Ramos (cell line): ENCODE measurements around the gene GSG1L.

Experiments used
- in situ Hi-C: fragments of 300-500 bp; cut with MboI; formaldehyde crosslinking; loops from one replicate; pipeline ENCODE4 v1.14.3; 2022; ENCODE audit warnings: low sequenced_read_pairs; ENCODE audit not compliant: unreplicated experiment

GSG1L gene

DNA sequence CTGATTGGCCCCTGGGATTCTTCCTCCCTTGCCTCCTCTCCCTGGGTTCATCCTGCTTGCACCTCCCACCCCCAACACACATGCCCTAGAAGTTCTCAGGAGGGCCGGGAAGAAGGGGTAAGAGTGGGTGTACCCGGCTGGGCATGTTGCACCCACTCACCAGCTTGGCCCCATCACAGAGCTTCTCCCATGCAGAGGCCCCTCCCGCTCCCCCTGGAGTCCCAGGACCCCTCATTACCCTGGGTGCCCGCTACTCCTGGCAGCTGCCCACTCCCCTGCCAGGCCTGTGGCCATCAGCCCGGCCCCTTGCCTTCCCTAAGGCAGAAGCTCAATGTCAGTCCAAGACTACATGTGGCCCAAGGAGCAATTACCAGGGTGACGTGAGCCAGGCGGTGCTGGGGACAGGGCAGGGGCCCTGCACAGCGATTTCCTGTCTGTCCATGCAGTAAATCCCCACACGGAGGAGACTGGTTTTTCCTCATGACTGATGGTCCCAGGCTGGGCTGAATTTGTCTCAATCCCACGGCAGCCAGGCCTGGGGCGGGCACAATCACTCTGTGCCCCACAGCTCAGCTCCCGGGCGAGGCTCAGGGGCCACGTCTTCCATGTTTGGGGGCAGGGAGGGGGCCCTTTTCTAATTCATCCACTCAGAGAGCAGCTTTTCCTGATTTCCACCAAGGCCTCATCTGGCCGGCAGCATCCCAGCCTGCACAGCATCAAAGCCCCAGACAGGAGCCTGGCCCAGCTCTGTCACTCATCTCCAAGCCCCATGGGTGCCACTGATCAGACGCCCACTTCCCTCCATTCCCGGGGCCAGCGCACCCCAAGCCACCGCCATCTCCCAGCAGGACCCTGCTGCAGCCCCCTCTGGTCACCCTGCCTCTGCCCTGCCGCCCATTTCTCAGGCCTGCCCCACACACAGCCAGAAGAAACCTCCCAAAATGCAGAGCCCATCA lies 278.9 kb downstream of the GSG1L start:
- in situ Hi-C loops, result no loop called here

GRCh38 chr16:27781981-27782880 lies 281.3 kb downstream of the GSG1L start:
- in situ Hi-C loops, result no loop called here

GRCh38 chr16:27781195-27781524 lies 282.4 kb downstream of the GSG1L start:
- in situ Hi-C loops, result no loop called here

DNA sequence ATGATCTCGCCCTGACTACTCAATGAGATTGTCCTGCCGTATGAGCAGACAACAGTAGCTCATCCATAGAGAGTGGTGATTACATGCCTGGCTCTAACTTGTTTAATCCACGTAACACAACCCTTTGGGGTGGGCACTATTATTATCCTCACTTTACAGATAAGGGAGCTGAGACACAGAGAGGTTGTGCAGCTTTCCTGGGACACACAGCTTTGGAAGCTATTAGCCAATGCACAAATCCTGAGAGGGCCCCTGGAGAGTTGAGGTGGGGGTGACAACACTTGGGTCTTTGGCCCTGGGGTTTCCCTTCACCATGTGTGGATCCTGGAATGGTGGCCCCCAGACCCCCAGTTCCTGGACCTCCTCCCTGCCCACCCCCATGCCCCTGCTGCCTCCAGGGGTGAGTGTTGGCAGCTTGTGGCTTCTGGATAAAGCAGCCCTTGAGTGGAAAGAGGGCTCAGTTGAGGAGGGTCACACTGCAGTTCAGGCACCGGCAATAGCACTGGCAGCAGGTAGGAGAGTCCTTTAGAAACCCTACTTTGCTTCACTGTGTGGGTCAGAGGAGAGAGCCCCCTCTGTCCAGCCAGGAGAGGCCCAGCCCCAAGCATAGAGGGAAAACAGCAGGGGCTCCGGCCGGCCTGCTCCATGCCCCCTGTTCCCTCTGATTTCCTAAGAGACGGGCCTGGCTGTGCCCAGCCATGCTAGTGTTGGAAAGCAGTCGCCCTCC lies 282.9 kb downstream of the GSG1L start:
- in situ Hi-C loops, result no loop called here

DNA sequence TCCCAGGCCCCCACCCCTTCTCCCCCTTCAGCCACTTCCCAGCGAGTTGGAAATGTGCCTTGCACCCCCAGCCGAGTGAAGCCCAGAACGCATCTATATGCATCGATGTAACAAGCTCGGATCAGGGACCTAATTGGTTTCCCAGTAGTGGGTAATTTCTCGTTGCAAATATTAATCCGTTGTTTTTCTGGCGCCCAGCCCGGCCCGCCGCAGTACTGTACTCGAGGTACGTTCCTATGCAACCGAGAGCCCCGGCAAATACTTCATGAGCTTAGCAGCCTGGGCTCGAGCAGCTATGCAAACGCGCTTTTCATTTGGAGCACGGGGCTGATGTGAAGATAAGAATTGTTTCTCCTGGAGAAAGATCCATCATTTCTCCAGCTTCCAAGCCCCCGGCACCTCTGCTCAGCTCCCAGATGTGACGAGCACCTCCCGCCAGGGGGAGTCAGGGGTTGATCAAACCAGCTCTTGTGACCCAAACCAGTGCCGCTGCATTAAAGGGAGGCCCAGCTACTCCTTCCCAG lies 283.8 kb downstream of the GSG1L start:
- in situ Hi-C loops, result no loop called here

- in situ Hi-C loops, result no loop called here
These were observed 284.5 kb downstream of the GSG1L start for GRCh38 chr16:27778926-27779570.

- in situ Hi-C loops, result no loop called here
These were observed 285.2 kb downstream of the GSG1L start for GRCh38 chr16:27778171-27778925.

GRCh38 chr16:27777527-27777926 lies 286.0 kb downstream of the GSG1L start:
- in situ Hi-C loops, result no loop called here

DNA sequence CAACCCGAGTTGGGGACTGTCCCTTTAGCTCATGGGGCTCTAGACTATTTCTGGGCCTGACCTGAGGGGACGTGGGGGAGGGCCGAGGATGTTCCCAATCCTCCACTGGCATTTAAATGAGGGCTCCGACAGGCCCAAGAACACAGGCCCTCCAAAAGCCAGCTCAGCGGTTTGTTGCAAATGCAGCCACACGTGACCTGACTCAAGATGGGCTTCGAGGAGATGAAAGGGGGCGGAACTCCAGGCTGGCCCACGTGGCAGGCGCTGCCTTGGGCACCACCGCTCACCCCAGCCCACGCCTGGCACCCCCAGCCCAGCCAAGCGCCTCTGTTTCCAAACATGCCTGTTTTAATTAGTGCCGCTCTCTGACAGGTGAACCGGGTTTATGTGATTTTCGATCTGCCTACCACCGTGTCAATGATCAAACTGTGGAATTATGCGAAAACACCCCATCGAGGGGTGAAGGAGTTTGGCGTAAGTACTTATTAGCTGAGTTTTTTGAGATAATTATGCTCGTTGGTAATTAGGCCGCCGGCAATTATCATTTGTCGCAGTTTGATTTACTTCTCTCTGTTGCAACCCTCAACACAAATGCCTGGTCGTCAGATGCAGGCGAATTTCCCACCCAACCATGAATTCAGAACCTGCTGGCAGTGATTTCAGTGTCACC lies 286.8 kb downstream of the GSG1L start:
- in situ Hi-C loops, result no loop called here

- in situ Hi-C loops, result no loop called here
These were observed 288.3 kb downstream of the GSG1L start for GRCh38 chr16:27775254-27775653.

DNA sequence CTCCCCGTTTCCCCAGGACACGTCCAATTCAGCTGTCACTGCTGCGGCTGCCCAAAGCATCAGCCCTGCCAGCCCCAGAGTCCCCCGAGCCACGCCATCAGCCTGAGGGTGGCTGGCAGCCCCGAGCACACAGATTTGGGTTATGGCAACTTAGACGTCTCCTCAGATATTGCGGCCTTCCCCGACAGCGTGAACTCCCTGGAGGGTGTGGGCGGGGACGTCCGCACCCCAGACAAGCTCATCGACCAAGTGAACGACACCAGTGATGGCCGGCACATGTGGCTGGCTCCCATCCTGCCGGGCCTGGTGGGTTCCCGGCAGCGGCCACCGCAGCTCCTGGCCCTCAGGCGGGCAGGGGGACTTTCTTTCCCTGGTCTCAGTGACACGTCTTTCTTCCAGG lies 288.7 kb downstream of the GSG1L start:
- in situ Hi-C loops, result no loop called here

- in situ Hi-C loops, result no loop called here
These were observed 290.2 kb downstream of the GSG1L start for GRCh38 chr16:27773344-27773743.

DNA sequence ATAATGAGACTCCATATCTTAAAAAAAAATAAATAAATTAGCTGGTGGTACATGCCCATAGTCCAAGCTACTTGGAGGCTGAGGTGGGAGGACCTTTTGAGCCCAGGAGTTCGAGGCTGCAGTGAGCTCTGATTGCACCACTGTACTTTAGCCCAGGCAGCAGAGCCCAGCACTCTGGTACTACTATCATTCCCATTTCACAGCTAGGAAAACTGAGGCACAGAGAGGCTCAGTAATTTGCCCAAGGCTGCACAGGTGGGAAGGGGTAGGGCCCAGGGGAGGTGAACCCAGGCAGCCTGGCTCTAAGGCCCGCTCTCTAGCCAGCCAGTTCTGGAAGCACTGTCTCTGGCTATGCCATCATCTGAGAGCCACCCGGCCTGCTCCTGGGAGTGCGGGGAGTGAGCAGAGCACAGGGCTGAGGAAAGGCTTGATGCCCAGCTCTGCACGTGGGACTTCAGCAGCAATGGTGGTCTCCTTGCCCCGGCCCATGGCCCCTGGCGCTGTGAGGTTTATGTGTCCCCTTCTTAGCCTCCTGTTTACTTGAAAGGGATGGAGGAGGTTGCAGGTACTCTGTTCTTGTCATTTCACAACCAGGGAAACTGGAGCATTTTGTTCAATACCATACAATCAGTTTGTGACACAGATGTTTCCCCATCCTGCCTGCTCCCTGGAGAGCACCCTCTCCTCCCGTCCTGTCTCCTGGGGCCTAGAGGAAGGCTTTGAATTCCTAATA lies 291.3 kb downstream of the GSG1L start:
- in situ Hi-C loops, result no loop called here

GRCh38 chr16:27771201-27771910 lies 292.2 kb downstream of the GSG1L start:
- in situ Hi-C loops, result no loop called here

DNA sequence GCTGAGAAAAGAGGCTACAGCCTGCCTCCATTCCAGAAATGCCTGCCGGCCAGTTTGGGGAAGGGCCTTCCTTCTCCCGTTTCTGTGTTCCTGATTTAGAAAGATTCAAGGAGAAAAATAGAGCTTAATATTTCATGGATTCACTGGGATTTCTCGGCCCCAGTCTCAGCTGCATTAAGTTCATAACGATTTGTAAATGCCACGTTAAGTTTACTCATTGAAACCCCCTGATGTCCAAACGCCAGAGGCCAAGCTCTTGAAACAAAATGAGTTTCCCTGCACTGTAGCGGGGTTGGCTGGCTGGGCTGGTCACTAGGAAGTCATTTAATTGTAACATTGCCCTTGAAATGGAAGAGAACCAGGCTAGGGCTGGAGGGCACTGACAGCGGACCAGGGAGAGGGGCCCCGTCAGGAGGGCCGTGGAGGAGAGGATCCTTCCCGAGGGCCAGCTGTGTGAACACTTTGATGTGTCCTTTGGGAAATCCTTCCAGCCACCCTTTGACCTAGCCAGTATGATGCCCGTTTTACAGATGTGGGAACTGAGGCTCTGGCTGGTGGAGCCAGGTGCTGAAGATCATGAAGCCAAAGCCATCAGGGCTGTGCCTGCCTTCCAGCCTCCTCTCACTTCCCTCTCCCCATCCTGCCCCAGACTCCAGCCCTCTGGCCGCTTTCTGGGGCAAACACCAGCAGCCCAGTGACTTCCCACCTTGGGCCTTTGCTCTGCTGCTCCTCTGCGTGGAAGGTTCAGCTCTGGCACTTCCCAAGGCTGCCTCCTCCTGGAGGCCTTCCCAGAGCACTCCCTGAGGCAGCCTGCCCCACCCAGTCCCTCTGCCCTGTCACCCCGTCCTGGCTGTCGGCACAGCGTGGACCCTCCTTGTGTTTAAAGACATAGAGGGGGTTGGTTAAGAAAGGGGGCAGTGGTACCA lies 293.0 kb downstream of the GSG1L start:
- in situ Hi-C loops, result no loop called here

- in situ Hi-C loops, result no loop called here
These were observed 293.8 kb downstream of the GSG1L start for GRCh38 chr16:27769561-27770255.
